Measurements from ENCODE around the gene PFDN6. TPM values are rescaled to one million over a fixed set of nuclear protein-coding genes. Genes with fewer than 3 reads are reported as not detected.

The PFDN6 gene
- total and polyA plus RNA-seq, 10 of the 15 experiments (the other 5 are each of a cell fraction or from before 2014, with no cell fraction given): 3.1 to 168 (median 82.6) TPM

GRCh38 chr6:33288921-33289783 is at the start of gene PFDN6, which contains the start of gene WDR46 (continued):
- TF ChIP-seq, protein P1, sequence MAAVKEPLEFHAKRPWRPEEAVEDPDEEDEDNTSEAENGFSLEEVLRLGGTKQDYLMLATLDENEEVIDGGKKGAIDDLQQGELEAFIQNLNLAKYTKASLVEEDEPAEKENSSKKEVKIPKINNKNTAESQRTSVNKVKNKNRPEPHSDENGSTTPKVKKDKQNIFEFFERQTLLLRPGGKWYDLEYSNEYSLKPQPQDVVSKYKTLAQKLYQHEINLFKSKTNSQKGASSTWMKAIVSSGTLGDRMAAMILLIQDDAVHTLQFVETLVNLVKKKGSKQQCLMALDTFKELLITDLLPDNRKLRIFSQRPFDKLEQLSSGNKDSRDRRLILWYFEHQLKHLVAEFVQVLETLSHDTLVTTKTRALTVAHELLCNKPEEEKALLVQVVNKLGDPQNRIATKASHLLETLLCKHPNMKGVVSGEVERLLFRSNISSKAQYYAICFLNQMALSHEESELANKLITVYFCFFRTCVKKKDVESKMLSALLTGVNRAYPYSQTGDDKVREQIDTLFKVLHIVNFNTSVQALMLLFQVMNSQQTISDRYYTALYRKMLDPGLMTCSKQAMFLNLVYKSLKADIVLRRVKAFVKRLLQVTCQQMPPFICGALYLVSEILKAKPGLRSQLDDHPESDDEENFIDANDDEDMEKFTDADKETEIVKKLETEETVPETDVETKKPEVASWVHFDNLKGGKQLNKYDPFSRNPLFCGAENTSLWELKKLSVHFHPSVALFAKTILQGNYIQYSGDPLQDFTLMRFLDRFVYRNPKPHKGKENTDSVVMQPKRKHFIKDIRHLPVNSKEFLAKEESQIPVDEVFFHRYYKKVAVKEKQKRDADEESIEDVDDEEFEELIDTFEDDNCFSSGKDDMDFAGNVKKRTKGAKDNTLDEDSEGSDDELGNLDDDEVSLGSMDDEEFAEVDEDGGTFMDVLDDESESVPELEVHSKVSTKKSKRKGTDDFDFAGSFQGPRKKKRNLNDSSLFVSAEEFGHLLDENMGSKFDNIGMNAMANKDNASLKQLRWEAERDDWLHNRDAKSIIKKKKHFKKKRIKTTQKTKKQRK (IDR thresholded peaks at IDR 0.05; ENCODE audit: low read depth, low read length): no peak
- peak; percentile 41; the same call in 1 of the 2 replicates for TF ChIP-seq NBN (IDR thresholded peaks at IDR 0.05)
- no peak; the same call in 1 of the 2 replicates for TF ChIP-seq RAD51 (IDR thresholded peaks at IDR 0.05)
- peak; percentile 66 for TF ChIP-seq CREB1 (IDR thresholded peaks at IDR 0.05; ENCODE audit: low read depth)
- no peak for TF ChIP-seq ZZZ3 (IDR thresholded peaks at IDR 0.05; ENCODE audit: control insufficient read depth, insufficient read length, low read depth)
- TF ChIP-seq, protein P2, sequence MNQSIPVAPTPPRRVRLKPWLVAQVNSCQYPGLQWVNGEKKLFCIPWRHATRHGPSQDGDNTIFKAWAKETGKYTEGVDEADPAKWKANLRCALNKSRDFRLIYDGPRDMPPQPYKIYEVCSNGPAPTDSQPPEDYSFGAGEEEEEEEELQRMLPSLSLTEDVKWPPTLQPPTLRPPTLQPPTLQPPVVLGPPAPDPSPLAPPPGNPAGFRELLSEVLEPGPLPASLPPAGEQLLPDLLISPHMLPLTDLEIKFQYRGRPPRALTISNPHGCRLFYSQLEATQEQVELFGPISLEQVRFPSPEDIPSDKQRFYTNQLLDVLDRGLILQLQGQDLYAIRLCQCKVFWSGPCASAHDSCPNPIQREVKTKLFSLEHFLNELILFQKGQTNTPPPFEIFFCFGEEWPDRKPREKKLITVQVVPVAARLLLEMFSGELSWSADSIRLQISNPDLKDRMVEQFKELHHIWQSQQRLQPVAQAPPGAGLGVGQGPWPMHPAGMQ (IDR thresholded peaks at IDR 0.05; ENCODE audit: borderline replicate concordance): no peak
- TF ChIP-seq HDAC2 (IDR thresholded peaks at IDR 0.05): no peak
- TF ChIP-seq FOXK2 (IDR thresholded peaks at IDR 0.05): peak; percentile 91
- no peak for TF ChIP-seq IKZF2 (IDR thresholded peaks at IDR 0.05)
- no peak for TF ChIP-seq IRF4 (IDR thresholded peaks at IDR 0.05; ENCODE audit: low read depth, low read length)
- no peak for TF ChIP-seq SRF (IDR thresholded peaks at IDR 0.05; ENCODE audit: low read depth in 2 of 2, low read length in 2 of 2)
- no peak for TF ChIP-seq ZNF592 (IDR thresholded peaks at IDR 0.05)
- no peak for TF ChIP-seq CBX5 (IDR thresholded peaks at IDR 0.05; ENCODE audit: low read depth)
- TF ChIP-seq IRF3 (IDR thresholded peaks at IDR 0.05): no peak
- TF ChIP-seq RCOR1 (conservative IDR thresholded peaks at IDR 0.05; ENCODE audit: low read depth, low read length): 0 out of 2 replicates have a peak, but pooled peaks have one; percentile 57
- TF ChIP-seq NR2F1 (conservative IDR thresholded peaks at IDR 0.05): no peak
- TF ChIP-seq USF2 (IDR thresholded peaks at IDR 0.05; ENCODE audit: borderline replicate concordance, low read depth, low read length): no peak
- no peak for TF ChIP-seq WRNIP1 (IDR thresholded peaks at IDR 0.05; ENCODE audit: borderline replicate concordance, low read depth, low read length)
- TF ChIP-seq SMC3 (IDR thresholded peaks at IDR 0.05; ENCODE audit: borderline replicate concordance, low read length): no peak; the same call in 1 of the 2 replicates
- TF ChIP-seq ZNF622 (IDR thresholded peaks at IDR 0.05): no peak
